Measurements from ENCODE around the gene SLC43A3.

DNA sequence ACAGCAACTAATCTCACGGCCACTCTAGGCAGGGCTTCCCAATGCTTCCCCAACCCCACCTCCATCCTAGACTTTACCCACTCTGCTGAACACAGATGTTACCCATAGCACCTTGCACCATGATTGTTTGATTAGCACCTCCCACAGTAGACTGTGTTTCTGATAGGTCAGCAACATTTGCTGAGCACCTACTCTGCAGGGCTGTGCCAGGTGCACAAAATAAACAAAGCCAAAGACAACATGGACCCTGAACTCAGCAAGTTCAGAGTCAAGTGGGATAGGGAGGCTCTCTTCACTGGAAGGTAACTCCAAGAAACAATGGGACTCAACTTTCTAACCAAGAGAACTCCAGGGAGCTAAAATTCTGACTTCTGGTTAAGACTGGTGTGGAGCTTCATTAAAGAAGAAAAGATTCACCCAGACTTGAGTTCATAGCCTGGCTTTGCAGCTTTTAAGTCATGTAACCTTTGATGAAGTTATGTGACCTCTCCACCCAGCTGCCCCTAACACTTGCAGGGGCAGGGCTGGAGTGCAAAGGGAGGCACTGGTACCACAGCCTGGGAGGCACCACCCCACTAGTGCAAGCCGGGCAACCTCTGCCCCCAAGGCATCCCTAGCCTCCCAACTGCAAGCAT, 26.7 kb upstream of the SLC43A3 start:
- no peak for TF ChIP-seq GATA2 (IDR thresholded peaks at IDR 0.05; ENCODE audit: low read depth, low read length)
- no peak for TF ChIP-seq GATA3 (IDR thresholded peaks at IDR 0.05; ENCODE audit: low read depth, low read length)
